ENCODE measurements around the gene ATP4A.

The ATP4A gene

DNA sequence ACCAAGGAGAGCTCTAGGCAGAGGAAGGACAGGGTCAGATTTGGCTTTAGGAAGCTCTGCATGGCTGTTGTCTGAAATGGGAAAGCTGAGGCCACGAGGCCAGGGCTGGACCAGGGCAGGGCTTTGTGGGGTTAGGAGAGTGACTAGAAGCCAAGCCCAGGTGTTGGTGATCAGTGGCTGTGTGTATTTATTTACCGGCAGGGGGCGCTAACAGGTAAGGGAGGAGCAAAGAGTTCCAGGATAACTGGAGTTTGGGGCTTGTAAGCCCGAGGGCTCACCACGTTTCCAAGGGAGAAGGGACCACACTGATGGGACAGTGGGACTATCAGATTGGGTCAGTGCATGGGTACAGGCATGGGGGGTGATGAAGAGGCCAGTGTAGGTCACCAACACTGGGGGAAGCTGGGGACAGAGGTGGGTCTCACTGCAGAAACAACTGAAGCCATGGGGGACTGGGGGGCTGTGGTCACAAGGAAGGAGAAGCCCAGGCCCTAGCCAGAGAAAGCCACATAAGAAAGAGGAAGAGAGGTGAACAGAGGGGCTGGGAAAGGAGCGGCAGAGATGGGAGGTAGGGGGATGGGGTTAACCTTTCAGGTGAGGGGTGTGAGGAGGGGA lies 14.2 kb downstream of the ATP4A start:
- no peak for DNase-seq

DNA sequence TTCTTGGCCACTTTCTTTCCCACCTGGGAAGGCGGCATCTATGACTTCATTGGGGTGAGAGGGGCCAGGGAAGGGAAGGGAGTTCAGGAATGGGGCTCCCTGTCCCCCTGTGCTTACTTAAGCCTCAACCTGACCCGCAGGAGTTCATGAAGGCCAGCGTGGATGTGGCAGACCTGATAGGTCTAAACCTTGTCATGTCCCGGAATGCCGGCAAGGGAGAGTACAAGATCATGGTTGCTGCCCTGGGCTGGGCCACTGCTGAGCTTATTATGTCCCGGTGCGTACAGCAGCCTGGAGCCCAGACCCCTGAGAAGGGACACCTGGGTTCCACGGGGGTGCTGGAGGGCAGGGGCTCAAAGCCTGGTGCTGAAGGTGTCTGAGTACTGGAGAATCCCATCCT lies 16.9 kb downstream of the ATP4A start:
- no peak for DNase-seq

DNA sequence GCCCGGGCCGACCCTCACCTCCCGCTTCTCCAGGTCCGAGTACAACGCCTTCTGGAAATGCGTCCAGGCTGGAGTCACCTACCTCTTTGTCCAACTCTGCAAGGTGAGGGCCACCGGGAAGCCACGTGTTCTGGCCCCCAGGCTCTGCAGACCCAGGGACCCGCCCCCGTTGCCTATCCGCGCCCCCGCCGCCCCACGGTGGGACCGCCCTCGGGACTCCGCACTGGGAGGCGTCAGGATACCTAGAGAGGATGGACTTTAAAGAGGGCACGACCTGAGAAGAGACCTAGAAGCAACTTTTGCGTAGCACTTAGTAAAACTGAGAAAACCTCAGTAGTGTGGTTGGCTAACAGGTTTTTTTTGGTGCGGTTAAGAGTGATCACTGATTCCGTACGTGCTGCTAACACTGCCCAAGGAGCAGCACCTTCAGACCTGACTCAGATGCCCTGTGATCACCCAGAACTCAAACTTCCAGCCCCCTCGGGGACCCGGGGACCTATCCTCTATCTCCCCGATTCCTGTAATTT lies 17.5 kb downstream of the ATP4A start:
- no peak for DNase-seq

DNA sequence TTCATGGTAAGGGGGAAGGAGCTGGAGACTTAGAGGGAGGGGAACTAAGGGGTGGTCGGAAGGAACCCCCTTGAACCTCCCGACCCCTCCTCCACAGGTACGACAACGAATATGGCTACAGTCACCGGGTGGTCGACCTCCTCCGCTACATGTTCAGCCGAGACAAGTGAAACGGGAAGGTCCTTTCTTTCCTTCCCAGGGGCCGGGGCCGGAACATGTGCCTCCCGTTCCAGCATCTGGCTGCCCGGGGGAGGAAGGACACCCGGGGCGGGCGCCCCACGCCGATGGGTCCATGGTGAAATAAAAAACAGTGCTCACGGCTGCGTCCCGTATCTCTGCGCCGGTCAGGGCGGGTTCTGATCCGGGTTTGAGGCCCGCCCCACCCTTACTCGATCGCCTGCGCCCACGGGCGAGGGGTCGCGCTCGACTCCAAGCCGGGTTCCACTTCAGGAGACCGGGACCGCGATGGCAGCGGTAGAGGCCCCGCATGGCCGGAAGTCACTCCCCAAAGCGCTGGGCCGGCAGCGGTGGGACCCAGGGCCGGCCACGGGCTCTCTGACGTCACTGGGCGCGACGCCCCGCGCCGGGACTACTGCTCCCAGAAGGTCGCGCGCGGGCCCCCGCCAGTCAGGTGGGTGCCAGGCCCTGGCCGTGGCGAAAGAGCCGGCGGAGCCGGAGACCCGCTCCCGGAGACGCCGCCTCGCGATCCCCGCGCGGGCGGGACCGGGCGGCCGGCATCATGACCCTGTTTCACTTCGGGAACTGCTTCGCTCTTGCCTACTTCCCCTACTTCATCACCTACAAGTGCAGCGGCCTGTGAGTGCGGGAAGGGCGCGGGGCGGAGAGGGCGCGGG lies 18.2 kb downstream of the ATP4A start, which contains the start of gene TMEM147:
Gene TMEM147 (plus strand): TSS at position 626 of the 854 bp plus-strand sequence. CDS start 114 bp downstream, at position 740.
- no peak for DNase-seq

DNA sequence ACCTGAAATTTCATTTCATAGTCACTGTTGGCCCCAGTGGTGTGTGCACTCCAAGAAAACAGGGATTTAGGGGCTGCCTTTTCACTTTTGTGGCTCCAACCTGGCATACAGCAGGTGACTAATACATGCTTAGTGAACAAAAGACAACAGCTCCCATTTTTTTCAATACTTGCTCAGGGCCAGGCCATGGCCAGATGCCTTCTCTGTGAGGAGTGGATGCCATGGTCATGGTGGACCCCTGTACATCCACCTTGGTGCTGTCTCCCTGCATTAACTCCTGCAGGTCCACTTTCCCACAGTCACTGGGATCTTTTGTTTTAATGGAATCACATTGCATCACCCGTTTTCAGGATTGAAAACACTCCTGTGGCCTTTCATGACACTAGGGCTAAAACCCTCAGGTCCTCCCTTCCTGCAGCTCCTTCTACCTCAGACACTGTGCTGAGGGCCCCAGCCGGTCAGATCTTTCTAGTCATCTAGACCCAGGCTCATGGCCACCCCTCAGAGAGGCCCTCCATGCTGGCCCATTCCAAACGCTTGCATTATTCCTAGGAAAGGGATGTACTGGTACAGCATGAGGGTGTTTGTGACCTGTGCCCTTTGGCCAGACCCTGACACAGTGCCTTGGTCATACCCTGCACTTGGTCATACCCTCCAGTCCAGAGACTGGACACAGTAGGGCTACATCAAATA lies 19.2 kb downstream of the ATP4A start:
- no peak for DNase-seq

DNA sequence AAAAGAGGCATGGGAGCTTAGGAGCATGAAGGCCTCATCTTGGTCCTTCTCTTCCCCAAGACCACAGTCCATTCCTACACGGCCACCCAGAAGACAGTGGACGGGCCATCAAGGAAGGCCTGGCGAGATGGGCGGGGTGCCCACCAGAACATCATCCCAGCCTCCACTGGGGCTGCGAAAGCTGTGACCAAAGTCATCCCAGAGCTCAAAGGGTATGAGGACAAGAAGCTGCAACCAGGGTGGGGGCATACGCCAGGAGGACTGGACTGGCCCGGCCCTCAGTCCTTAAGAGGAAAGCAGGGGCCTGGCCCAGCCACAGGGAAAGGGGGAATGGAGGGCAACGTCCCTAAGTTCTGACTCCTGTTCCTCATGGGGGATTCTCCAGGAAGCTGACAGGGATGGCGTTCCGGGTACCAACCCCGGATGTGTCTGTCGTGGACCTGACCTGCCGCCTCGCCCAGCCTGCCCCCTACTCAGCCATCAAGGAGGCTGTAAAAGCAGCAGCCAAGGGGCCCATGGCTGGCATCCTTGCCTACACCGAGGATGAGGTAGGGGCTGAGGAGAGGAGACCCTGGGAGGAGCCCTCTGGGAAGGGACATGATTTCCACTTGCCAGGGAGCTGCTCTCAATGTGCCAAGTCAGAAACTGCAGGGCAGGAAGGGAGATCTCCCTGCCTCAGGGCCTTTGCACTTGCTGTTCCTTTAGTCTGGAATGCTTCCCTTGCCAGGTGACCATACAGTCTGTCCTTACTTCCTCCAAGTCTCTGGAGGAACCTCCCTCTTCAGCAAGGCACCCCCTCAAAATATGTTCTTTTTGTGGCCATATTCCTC lies 20.0 kb downstream of the ATP4A start:
- DNase-seq, result no peak

DNA sequence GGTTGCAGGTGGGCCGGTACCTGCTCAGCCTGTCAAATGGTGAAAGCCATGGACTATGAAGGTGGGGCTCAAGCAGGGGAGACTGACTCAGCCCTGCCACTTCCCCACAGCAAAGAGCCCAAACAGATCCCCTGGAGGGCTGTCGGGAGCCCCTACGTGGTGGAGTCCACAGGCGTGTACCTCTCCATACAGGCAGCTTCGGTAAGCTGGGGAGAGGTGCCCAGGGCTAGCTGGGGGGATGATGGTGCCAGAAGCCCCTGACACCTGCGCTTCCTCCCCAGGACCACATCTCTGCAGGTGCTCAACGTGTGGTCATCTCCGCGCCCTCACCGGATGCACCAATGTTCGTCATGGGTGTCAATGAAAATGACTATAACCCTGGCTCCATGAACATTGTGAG lies 21.2 kb downstream of the ATP4A start:
- no peak for DNase-seq

DNA sequence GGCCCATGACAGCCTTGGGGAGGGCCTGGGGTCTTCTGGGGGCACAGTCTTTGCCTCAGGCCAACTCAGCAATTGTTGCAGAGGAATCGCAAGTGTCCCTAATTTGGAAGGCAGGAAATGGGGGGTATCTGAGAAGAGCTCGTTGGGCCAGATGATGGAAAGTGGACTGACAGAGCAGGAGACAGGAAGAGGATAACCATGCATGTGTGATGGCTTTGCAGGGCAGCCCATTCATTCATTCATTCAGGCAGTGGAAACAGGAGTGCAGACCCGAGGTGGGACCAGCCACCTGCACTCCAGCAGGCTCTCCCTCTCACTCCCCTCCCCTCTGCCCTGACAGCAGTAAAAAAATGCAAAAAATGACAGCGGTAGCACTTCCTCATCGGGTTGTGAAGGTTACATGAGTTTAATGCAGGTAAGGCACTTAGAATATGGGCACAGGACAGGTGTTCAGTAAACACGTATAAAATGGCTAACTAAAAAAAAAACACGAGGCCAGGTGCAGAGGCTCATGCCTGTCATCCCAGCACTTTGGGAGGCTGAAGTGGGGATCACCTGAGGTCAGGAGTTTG lies 23.0 kb downstream of the ATP4A start:
- DNase-seq, result no peak

DNA sequence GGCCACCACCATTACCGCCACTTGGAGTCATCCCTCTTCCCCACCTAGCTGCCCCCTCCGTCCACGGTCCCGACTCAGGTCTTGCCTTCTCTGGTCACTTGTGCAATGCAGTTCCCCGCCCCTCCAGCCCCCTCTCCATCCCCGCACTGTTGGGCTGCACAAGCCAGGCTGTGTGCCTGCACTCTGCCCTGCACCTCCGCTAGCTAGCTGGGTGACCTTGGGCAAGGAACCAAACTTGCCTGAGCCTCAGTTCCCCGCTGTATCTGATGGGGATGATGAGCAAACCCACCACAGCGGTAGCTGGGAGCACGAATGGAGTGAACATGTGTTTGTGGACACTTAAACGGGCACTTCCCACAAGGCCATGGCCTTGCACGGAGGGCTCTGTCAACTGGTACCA lies 23.6 kb downstream of the ATP4A start:
- no peak for DNase-seq

DNA sequence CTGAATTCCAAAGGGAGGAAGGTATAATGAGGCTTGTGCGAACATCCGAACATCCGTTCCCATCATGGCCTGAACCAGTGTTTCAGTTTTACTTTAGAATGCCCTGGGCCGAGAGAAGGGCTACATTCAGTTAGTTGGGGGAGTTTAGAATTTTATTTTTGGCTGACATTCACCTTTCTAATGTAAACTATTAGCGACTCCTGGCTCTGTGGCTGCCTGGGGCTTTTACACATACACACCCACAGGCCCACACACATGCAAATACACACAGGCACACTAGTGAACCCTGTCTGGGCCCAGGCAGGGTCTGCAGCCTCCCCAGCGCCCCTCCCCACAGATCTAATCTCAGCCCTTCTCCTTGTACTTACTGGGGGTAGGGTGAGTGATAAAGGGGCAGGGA lies 24.1 kb downstream of the ATP4A start:
- DNase-seq, result no peak

DNA sequence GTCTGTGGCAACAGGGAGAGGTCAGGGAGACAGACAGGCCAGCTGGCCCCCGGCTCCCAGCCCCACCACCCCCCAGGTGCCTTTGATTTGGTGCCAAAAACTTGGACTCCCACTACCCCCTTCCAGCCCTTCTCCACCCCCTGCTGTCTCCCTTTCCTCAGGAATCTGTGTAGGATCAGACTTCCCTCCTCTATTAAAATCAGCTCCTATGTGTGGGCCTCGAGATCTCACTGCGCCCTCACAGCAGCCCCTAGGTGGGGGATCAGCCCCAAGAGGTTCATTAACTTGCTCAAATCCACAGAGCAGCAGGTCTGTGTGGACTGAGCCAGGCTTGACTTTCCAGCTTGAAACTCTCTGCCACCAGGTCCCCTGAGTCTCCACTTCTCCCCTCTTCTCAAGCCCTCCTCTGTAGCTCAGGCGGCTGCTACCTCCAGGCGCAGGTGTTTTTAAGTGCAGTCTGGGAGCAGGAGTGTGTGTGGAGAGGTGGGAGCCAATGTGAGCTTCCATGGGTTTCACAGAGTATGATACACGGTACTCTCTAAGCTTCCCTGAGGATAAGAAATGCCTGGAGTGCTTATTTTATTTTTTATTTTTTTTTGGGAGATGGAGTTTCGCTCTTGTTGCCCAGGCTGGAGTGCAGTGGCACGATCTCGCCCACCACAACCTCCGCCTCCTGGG lies 28.5 kb downstream of the ATP4A start:
- DNase-seq, result no peak

DNA sequence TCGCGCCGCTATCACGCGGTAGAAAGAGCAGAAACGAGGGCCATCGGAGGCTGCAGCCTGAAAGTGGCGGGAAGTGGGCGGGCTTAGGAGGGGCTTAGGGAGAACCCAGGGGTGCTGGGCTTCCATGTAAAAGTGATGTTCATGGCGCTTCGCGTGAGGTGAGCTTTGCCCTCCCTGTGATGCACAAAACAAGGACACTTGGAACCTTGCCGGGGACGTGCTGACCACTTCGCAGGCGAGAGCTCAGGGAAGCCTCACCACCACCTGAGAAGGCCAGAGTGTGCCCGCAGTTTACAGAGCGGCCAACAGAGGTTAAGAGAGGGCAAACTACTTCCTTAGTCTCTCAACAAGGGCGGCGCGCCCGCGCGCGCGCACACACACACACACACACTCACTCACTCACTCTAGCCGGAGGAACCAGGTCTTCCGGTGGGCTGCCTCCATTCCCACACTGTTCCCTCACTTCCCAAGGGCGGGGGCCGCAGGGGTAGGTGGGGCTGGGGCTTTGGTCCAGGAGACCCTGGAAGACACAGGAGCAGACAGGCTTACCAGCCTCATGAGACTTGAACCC lies 29.6 kb downstream of the ATP4A start:
- DNase-seq, result no peak

DNA sequence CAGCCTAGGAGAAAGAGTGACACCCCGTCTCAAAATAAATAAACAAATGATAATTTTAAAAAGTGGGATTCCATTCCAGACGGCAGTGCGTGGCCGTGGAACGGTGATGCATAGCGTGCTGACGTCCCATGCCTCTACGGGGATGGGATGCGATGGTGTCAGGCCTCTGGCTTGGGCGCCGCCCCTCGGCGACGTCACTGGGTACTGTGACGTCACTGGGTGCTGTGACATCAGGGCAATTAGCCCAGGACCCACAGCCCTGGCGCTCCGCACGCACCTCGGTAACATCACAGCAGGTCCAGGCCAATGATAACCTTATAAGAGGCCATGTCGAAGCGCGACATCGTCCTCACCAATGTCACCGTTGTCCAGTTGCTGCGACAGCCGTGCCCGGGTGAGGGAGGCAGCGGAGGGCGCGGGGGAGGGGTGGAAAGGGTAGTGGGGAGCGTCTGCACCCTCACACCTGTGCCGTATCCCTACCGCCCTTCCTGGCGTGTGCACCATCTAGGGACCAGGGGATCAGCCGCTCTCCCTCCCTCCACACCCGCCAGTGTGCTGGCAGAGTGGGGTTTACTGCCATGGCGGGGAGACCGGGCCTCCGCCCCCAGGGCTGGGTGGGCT lies 30.1 kb downstream of the ATP4A start, which contains the start of gene GAPDHS:
Gene GAPDHS (plus strand): TSS at position 256 of the 621 bp plus-strand sequence. CDS start 72 bp downstream, at position 328.
- DNase-seq, result no peak

DNA sequence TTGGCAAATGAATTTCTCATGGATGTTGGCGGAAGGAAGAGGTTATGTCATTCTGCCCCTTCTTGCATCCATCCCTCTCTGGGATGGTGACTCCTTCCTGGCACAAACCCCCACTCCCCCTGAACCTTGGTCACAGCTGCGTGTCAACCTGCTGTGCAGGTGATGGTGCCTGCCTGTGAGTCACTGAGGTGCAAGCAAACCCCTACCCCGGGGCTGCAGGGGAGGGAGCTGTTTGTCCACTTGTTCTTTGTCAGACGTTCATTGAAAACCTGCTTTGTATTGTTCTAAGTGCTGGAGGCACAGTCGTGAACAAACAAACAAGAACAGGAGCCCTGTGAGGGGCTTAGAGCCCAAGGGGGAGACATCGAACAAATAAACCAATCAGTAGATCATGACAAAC lies 32.2 kb downstream of the ATP4A start:
- DNase-seq, result no peak

DNA sequence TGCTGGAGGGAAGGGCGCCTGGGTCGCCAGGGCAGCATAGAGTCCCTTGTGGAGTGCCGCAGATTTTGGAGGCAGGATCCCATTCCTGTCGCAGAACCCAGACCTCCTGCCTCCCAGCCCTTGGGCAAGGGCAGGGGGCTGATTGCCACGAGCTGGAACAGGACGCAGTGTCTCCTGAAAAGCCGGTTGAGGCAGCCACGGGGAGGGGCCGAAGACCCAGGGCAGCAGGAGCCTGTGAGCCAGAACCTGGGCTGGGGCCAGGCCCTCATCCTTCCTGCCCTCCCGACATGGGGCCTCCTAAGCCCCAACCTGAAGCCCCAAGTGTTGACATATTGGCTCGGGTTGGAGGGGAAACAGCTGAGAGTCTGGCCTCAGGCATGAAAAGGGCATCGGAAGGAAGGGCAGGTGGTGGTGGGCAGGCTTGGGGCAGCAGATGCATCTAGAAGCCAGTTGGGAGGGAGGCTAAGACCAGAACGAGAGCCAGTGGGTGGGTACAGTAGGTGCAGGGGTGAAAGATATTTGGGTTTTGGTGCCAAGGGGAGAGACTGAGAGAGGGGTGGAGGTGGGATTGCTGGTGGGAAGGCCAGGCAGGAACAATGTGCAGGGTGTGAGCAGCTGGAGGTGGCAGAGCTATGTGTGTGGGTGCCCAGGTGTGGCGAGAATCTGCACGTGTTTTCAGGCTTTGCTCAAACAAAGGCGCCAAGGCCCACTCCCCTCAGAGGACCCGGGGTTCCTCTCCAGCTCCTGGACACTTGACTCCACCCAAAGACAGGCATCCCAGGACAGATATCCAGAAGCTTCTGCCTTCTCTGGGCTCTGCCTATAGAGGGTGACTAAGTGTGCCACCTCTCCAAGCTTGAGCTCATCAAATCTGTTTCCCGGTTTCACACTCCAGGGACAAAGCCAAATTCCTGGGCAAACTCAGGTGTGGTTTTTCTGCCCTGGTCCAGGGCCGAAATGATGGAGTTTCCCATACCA lies 33.9 kb downstream of the ATP4A start:
- DNase-seq, result no peak

DNA sequence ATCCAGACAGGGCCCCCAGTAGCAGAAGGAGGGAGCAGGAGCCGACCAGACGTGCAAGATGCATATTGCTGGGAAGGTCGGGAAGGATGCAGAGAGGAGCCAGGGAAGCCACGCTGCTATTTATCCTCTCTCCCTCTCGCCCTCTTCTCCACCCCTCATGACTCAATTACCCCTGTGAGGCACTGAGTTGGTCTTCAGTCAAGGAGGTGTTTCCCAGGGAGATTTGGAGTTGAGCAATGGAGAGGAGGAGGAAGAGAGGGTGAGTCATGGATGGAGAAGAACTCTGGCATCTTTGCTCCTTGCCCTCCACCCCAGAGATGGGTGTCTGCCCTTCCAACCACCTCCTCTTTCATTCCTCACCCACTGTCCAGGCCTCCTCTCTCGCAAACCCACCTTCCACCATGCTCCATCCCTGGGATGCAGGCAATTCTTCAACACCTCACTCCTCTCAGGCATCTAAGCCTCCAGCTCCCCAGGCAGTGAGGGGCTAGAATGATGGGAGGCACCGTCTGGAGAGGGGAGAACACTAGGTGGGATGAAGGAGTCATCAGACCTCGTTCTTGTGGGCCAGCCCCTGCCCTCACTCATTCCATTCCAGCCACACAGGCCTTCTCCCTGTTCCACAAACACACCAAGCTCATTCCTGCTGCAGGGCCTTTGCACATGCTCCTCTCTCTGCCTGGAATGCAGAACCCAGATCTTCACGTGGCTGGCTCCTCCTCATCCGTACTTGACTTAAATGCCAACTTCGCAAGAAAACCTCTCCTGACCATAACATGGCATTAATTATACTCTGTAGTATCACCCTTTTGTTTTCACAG lies 35.0 kb downstream of the ATP4A start, which contains the start of gene SBSN:
Gene SBSN (minus strand): TSS at position 94 of the 821 bp plus-strand sequence. CDS start 30 bp downstream, at position 64.
- no peak for DNase-seq

DNA sequence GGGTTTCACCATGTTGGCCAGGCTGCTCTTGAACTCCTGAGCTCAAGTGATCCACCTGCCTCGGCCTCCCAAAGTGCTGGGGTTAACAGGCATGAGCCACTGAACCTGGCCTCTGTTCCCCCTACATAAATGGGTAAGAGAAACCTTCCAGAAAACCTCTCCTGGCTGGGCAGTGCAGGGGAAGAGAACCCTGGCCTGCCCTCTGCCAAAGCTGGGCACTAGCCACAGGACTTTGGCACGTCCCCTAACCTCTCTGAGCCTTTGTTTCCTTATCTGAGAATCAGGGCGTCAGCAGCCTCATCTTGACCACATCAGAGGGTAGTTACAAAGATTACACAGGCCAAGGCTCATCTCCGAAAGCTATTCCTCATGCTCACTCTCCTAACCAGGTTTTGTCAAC lies 37.6 kb downstream of the ATP4A start:
- no peak for DNase-seq

DNA sequence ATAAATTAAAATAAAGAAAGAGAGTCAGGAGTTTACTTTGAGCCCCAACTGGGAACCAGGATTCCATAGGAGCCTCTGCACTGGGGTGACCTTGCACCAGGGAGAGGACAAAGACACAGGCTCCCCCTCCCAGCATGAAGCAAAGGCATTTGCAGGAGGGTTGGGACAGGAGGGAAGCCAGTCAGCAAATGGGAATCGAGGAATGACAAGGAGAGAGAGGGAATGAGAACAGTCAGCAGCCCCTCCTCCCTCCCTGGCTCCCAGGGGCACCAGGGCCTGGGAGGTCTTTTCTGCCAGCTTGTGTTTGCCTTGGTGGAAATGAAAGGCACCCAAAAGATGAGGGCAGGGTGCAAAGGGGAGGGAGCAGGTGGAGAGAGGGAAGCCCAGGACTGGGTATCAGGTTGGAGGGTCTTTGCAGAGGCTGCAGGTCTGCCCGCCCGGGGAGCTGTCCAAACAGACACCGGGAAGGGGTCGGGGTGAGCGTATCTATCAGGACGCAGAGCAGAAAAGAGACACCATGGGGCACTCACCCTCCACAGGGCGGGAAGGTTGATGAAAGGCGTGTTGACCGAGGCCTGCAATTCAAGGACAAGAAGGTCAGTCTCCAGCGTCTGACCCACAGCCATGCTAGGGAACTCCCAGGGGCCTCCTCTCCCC lies 39.1 kb downstream of the ATP4A start:
- DNase-seq, result no peak
